Neural progenitor cell (in vitro differentiated cells): ENCODE measurements around the gene KLF13. TPM values are rescaled to one million over a fixed set of nuclear protein-coding genes. Genes with fewer than 3 reads are reported as not detected.

Experiments
- DNase-seq: peaks from one replicate; pipeline ENCODE4 v3.0.0-alpha.2; 2016; ENCODE audit warnings: low spot score
- H2AFZ ChIP-seq: fragments of 200-600 bp; sonication (generic); replicated peaks from 2 replicates; pipeline ENCODE4 v1.6.1; 2016; ENCODE audit warnings: antibody characterized with exemption
- H3F3A ChIP-seq: fragments of 200-600 bp; sonication (generic); 2 replicates; pipeline ENCODE4 v1.6.1; 2016; ENCODE audit warnings: antibody characterized with exemption, low read depth
- H3K27ac ChIP-seq: fragments of 200-600 bp; sonication (generic); 2 replicates; pipeline ENCODE4 v1.5.1; 2016; ENCODE audit warnings: mild to moderate bottlenecking
- H3K27me3 ChIP-seq: fragments of 200-600 bp; sonication (generic); 2 replicates; pipeline ENCODE4 v1.6.1; 2016; ENCODE audit warnings: mild to moderate bottlenecking, moderate library complexity
- H3K36me3 ChIP-seq: fragments of 200-600 bp; sonication (generic); 2 replicates; pipeline ENCODE4 v1.5.1; 2016
- H3K4me1 ChIP-seq: fragments of 200-600 bp; sonication (generic); 2 replicates; pipeline ENCODE4 v1.6.1; 2016; ENCODE audit warnings: mixed run types
- H3K4me2 ChIP-seq: fragments of 200-600 bp; sonication (generic); 2 replicates; pipeline ENCODE4 v1.6.1; 2016
- H3K4me3 ChIP-seq: fragments of 200-600 bp; sonication (generic); 2 replicates; pipeline ENCODE4 v1.5.1; 2016
- H3K79me2 ChIP-seq: fragments of 200-600 bp; sonication (generic); 2 replicates; pipeline ENCODE4 v1.6.1; 2016; ENCODE audit warnings: low read depth
- H3K9ac ChIP-seq: fragments of 200-600 bp; sonication (generic); 2 replicates; pipeline ENCODE4 v1.6.1; 2016
- H3K9me3 ChIP-seq: fragments of 200-600 bp; sonication (generic); 2 replicates; pipeline ENCODE4 v1.5.1; 2016; ENCODE audit warnings: low read depth
- H4K20me1 ChIP-seq: fragments of 200-600 bp; sonication (generic); 2 replicates; pipeline ENCODE4 v1.6.1; 2016; ENCODE audit warnings: low read depth
- H3K27ac Mint-ChIP-seq: 3 replicates; pipeline ENCODE4 v1.8.0; 2021; ENCODE audit warnings: mixed read lengths
- H3K27me3 Mint-ChIP-seq: 2 replicates; pipeline ENCODE4 v1.8.0; 2022; ENCODE audit warnings: low read depth, mild to moderate bottlenecking, inconsistent platforms, moderate library complexity, mixed read lengths; ENCODE audit not compliant: insufficient read depth
- H3K36me3 Mint-ChIP-seq: 3 replicates; pipeline ENCODE4 v1.8.0; 2021; ENCODE audit warnings: mixed read lengths
- H3K4me1 Mint-ChIP-seq: 3 replicates; pipeline ENCODE4 v1.8.0; 2021; ENCODE audit warnings: mixed read lengths
- H3K4me3 Mint-ChIP-seq: 3 replicates; pipeline ENCODE4 v1.8.0; 2021; ENCODE audit warnings: mild to moderate bottlenecking, moderate library complexity, mixed read lengths
- H3K9me3 Mint-ChIP-seq: 3 replicates; pipeline ENCODE4 v1.8.0; 2020; ENCODE audit warnings: mixed read lengths
- EZH2 ChIP-seq: fragments of 200-600 bp; sonication (generic); IDR thresholded peaks from 2 replicates; pipeline ENCODE4 v1.6.1; 2017; ENCODE audit warnings: antibody characterized with exemption, mild to moderate bottlenecking, moderate library complexity
- EZH2phosphoT487 ChIP-seq: fragments of 200-600 bp; sonication (generic); IDR thresholded peaks from 2 replicates; pipeline ENCODE4 v1.6.1; 2017; ENCODE audit warnings: antibody characterized with exemption
- total RNA-seq: library from RNA; depleted of rRNA; stranded (reverse); fragments of >200 nt; gene quantifications from 2 replicates; pipeline ENCODE4 v1.2.3, GENCODE V29; 2015; ENCODE audit warnings: low replicate concordance
- TF ChIP-seq, protein P1 (sequence below): fragments of 200-600 bp; sonication (generic); IDR thresholded peaks from 2 replicates; pipeline ENCODE4 v1.5.1; 2017; ENCODE audit warnings: antibody characterized with exemption, mild to moderate bottlenecking

KLF13 gene
- total RNA-seq, 1 donor from 2014 or later = 11.9 TPM

GRCh38 chr15:31305375-31305774 is 21.3 kb upstream of the KLF13 start:
- Histone ChIP-seq H3K9ac (no peak overlapping the region), H3K4me2 (peak overlapping the region; percentile 78), H3K4me1 (peaks cover 93% of the 10 kb centered on the region)

GRCh38 chr15:31305796-31306425 is 20.7 kb upstream of the KLF13 start:
- peak overlapping the region; percentile 78 for H3K4me2 ChIP-seq
- peak overlapping the region; percentile 98 for H3K27ac Mint-ChIP-seq
- H3K9me3 ChIP-seq = no peaks in the 10 kb centered on the region
- peaks cover 10% of the 10 kb centered on the region for H3K27me3 Mint-ChIP-seq
- H3K36me3 Mint-ChIP-seq = no peaks in the 10 kb centered on the region
- no peak for DNase-seq
- H3K27ac ChIP-seq = peak overlapping the region; percentile 41
- no peaks in the 10 kb centered on the region for H3K9me3 Mint-ChIP-seq
- H3K4me1 Mint-ChIP-seq = peaks cover 80% of the 10 kb centered on the region
- H2AFZ ChIP-seq = no peak overlapping the region
- H3K36me3 ChIP-seq = no peaks in the 10 kb centered on the region
- peaks cover 41% of the 10 kb centered on the region for H3F3A ChIP-seq
- H4K20me1 ChIP-seq = no peaks in the 10 kb centered on the region
- peak overlapping the region; percentile 53 for H3K4me3 Mint-ChIP-seq
- peaks cover 92% of the 10 kb centered on the region for H3K4me1 ChIP-seq
- peak overlapping the region; percentile 21 for H3K4me3 ChIP-seq
- no peak for TF ChIP-seq EZH2
- no peak for TF ChIP-seq EZH2phosphoT487
- TF ChIP-seq, protein P1, sequence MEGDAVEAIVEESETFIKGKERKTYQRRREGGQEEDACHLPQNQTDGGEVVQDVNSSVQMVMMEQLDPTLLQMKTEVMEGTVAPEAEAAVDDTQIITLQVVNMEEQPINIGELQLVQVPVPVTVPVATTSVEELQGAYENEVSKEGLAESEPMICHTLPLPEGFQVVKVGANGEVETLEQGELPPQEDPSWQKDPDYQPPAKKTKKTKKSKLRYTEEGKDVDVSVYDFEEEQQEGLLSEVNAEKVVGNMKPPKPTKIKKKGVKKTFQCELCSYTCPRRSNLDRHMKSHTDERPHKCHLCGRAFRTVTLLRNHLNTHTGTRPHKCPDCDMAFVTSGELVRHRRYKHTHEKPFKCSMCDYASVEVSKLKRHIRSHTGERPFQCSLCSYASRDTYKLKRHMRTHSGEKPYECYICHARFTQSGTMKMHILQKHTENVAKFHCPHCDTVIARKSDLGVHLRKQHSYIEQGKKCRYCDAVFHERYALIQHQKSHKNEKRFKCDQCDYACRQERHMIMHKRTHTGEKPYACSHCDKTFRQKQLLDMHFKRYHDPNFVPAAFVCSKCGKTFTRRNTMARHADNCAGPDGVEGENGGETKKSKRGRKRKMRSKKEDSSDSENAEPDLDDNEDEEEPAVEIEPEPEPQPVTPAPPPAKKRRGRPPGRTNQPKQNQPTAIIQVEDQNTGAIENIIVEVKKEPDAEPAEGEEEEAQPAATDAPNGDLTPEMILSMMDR = no peak
- H3K27me3 ChIP-seq = no peaks in the 10 kb centered on the region
- H3K9ac ChIP-seq = no peak overlapping the region
- H3K79me2 ChIP-seq = no peaks in the 10 kb centered on the region

More at GRCh38 chr15:31305375-31305774, 21.3 kb upstream of the KLF13 start:
- DNase-seq = no peak
- H3K36me3 Mint-ChIP-seq = no peaks in the 10 kb centered on the region
- no peak overlapping the region for H2AFZ ChIP-seq
- no peaks in the 10 kb centered on the region for H3K79me2 ChIP-seq
- no peak overlapping the region for H3K27ac ChIP-seq
- no peaks in the 10 kb centered on the region for H4K20me1 ChIP-seq
- H3K4me3 Mint-ChIP-seq = peak overlapping the region; percentile 28
- H3K9me3 ChIP-seq = no peaks in the 10 kb centered on the region
- peaks cover 41% of the 10 kb centered on the region for H3F3A ChIP-seq
- no peaks in the 10 kb centered on the region for H3K27me3 ChIP-seq
- no peak overlapping the region for H3K4me3 ChIP-seq
- H3K4me1 Mint-ChIP-seq = peaks cover 78% of the 10 kb centered on the region
- H3K36me3 ChIP-seq = no peaks in the 10 kb centered on the region
- H3K27ac Mint-ChIP-seq = peak overlapping the region; percentile 69
- H3K9me3 Mint-ChIP-seq = no peaks in the 10 kb centered on the region
- peaks cover 10% of the 10 kb centered on the region for H3K27me3 Mint-ChIP-seq
- TF ChIP-seq EZH2 (no peak), EZH2phosphoT487 (no peak)
- TF ChIP-seq, protein P1 = no peak

DNA sequence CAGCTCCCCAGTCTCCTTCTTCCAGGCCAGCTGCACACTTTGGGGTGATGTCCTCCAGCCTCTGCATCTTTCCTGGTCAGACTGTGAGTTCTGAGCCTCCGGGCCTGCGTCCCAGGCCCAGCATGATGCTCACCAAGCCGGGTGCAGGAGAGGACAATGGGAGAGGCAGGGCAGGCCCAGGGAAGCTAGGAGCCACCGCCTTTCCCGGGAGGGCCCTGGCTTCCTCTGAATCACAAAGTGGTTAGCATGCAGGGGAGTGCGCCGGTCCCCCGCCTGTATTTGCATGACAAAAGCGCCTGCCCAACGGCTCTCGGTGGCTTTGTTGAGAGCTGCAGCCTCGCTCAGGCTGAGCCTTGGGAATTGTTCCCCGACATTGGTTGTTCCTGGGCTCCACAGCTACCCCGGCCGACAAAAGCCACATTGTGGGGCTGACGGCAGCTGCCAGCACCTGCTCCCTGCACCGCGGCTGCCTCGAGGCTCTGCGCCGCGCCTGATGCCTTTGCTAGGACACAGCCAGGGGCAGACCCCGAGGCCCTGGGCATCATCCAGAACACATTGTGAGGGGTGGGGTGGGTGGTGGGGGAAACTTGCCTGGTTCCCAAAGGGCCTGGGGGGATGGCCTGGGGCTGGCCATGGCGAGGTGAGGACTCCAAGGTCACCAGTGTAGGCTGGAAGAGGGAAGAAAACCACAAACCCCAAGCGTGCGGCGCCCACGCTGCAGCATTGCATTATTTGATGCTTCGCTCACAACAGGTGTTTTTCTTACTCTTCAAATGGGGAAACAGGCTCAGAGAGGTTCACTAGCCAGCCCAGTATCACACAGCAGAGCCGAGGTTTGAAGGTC is 20.0 kb upstream of the KLF13 start:
- peak overlapping the region; percentile 53 for H3K4me3 Mint-ChIP-seq
- Histone ChIP-seq H2AFZ (no peak overlapping the region), H3K27ac (peak overlapping the region; percentile 41), H3K9me3 (no peaks in the 10 kb centered on the region), H3K4me1 (peaks cover 84% of the 10 kb centered on the region), H3K36me3 (no peaks in the 10 kb centered on the region), H3K9ac (no peak overlapping the region), H3K4me2 (peak overlapping the region; percentile 78), H3K79me2 (no peaks in the 10 kb centered on the region), H3K27me3 (no peaks in the 10 kb centered on the region), H3F3A (peaks cover 41% of the 10 kb centered on the region), H4K20me1 (no peaks in the 10 kb centered on the region), H3K4me3 (peak overlapping the region; percentile 21)
- peaks cover 74% of the 10 kb centered on the region for H3K4me1 Mint-ChIP-seq
- DNase-seq = peak; percentile 98
- peak overlapping the region; percentile 98 for H3K27ac Mint-ChIP-seq
- no peak for TF ChIP-seq EZH2
- no peak for TF ChIP-seq EZH2phosphoT487
- TF ChIP-seq, protein P1 = no peak
- no peaks in the 10 kb centered on the region for H3K36me3 Mint-ChIP-seq
- peaks cover 10% of the 10 kb centered on the region for H3K27me3 Mint-ChIP-seq
- no peaks in the 10 kb centered on the region for H3K9me3 Mint-ChIP-seq
